H1 (cell line): ENCODE measurements around the gene DEUP1. TPM values are rescaled to one million over a fixed set of nuclear protein-coding genes. Genes with fewer than 3 reads are reported as not detected.

Experiments used
- polyA plus RNA-seq, 7 experiments: library from polyadenylated mRNA; depleted of rRNA in 3 of 7; stranded (reverse) in 5 of 7; unstranded in 2 of 7; fragments of >200 nt in 5 of 7; fragments of 200-250 nt in 2 of 7; gene quantifications; 1 replicate in 5 of 7; 2 replicates in 1 of 7; 4 replicates in 1 of 7; pipeline versions ENCODE4 v1.2.1 to v1.2.3, GENCODE V29; 2011 to 2013; ENCODE audit warnings: missing spikeins in 2 of 7, mixed read lengths in 2 of 7
- total RNA-seq: library from RNA; stranded (reverse); fragmentation: NEBNext Ultra II Directional; extraction: Animal tissue kit (Norgen Biotek cat#: 25700); gene quantifications from 2 replicates; pipeline ENCODE4 v1.2.1, GENCODE V29; 2021
- TF ChIP-seq, protein P1 (sequence below): fragments of 300-600 bp; sonication (generic); IDR thresholded peaks from 2 replicates; pipeline ENCODE4 v1.7.1; 2012; ENCODE audit warnings: low read length, moderate library complexity, mild to moderate bottlenecking, inconsistent platforms; ENCODE audit not compliant: insufficient replicate concordance

The DEUP1 gene
- total and polyA plus RNA-seq, 2 of the 8 experiments (the other 6 are each of a cell fraction or from before 2014, with no cell fraction given): 0.45 TPM; not detected in 1

DNA sequence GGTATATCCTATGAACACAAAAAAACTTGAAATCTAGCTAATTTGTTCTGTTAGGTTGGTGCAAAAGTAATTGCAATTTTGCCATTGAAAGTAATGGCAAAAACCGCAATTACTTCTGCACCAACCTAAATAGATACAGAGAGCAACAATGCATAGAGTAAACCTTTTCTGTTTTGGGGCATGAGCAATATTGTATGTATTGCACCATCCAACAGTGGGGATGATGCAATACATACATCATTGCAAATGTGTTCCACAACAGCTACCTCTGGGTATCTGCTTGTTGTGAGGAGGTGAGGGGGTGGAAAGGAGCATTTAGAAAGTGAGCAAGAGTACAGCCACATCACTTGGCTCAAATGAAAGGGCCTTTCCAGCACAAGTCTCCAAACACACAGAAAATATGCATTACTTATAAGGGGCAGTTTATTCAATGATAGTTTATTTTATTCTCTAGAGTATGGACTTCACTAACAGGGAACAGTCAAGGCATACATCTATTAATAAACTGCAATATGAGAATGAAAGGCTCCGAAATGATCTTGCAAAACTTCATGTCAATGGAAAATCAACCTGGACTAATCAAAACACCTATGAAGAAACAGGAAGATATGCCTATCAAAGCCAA lies 77.3 kb downstream of the DEUP1 start (continued):
- TF ChIP-seq, protein P1, sequence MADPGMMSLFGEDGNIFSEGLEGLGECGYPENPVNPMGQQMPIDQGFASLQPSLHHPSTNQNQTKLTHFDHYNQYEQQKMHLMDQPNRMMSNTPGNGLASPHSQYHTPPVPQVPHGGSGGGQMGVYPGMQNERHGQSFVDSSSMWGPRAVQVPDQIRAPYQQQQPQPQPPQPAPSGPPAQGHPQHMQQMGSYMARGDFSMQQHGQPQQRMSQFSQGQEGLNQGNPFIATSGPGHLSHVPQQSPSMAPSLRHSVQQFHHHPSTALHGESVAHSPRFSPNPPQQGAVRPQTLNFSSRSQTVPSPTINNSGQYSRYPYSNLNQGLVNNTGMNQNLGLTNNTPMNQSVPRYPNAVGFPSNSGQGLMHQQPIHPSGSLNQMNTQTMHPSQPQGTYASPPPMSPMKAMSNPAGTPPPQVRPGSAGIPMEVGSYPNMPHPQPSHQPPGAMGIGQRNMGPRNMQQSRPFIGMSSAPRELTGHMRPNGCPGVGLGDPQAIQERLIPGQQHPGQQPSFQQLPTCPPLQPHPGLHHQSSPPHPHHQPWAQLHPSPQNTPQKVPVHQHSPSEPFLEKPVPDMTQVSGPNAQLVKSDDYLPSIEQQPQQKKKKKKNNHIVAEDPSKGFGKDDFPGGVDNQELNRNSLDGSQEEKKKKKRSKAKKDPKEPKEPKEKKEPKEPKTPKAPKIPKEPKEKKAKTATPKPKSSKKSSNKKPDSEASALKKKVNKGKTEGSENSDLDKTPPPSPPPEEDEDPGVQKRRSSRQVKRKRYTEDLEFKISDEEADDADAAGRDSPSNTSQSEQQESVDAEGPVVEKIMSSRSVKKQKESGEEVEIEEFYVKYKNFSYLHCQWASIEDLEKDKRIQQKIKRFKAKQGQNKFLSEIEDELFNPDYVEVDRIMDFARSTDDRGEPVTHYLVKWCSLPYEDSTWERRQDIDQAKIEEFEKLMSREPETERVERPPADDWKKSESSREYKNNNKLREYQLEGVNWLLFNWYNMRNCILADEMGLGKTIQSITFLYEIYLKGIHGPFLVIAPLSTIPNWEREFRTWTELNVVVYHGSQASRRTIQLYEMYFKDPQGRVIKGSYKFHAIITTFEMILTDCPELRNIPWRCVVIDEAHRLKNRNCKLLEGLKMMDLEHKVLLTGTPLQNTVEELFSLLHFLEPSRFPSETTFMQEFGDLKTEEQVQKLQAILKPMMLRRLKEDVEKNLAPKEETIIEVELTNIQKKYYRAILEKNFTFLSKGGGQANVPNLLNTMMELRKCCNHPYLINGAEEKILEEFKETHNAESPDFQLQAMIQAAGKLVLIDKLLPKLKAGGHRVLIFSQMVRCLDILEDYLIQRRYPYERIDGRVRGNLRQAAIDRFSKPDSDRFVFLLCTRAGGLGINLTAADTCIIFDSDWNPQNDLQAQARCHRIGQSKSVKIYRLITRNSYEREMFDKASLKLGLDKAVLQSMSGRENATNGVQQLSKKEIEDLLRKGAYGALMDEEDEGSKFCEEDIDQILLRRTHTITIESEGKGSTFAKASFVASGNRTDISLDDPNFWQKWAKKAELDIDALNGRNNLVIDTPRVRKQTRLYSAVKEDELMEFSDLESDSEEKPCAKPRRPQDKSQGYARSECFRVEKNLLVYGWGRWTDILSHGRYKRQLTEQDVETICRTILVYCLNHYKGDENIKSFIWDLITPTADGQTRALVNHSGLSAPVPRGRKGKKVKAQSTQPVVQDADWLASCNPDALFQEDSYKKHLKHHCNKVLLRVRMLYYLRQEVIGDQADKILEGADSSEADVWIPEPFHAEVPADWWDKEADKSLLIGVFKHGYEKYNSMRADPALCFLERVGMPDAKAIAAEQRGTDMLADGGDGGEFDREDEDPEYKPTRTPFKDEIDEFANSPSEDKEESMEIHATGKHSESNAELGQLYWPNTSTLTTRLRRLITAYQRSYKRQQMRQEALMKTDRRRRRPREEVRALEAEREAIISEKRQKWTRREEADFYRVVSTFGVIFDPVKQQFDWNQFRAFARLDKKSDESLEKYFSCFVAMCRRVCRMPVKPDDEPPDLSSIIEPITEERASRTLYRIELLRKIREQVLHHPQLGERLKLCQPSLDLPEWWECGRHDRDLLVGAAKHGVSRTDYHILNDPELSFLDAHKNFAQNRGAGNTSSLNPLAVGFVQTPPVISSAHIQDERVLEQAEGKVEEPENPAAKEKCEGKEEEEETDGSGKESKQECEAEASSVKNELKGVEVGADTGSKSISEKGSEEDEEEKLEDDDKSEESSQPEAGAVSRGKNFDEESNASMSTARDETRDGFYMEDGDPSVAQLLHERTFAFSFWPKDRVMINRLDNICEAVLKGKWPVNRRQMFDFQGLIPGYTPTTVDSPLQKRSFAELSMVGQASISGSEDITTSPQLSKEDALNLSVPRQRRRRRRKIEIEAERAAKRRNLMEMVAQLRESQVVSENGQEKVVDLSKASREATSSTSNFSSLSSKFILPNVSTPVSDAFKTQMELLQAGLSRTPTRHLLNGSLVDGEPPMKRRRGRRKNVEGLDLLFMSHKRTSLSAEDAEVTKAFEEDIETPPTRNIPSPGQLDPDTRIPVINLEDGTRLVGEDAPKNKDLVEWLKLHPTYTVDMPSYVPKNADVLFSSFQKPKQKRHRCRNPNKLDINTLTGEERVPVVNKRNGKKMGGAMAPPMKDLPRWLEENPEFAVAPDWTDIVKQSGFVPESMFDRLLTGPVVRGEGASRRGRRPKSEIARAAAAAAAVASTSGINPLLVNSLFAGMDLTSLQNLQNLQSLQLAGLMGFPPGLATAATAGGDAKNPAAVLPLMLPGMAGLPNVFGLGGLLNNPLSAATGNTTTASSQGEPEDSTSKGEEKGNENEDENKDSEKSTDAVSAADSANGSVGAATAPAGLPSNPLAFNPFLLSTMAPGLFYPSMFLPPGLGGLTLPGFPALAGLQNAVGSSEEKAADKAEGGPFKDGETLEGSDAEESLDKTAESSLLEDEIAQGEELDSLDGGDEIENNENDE: no peak
